GM12878 (cell line): ENCODE results near the gene CWC27.

ENCODE experiments used
- MEF2A ChIP-seq: IDR thresholded peaks from 2 replicates; pipeline ENCODE4 v1.6.1; 2011; ENCODE audit warnings: low read depth, mild to moderate bottlenecking, low read length, moderate library complexity; ENCODE audit not compliant: insufficient read depth
- MYB ChIP-seq: fragments of 150-350 bp; IDR thresholded peaks from 2 replicates; pipeline ENCODE4 v1.6.1; 2014; ENCODE audit warnings: mild to moderate bottlenecking, low read depth, low read length, borderline replicate concordance
- MYC ChIP-seq: IDR thresholded peaks from 2 replicates; pipeline ENCODE4 v1.6.1; 2011; ENCODE audit warnings: mild to moderate bottlenecking, low read length, moderate library complexity, inconsistent platforms; ENCODE audit not compliant: insufficient read depth, insufficient replicate concordance, insufficient read length, severe bottlenecking
- PML ChIP-seq: IDR thresholded peaks from 2 replicates; pipeline ENCODE4 v1.6.1; 2012; ENCODE audit warnings: low read length, inconsistent platforms
- RAD21 ChIP-seq: IDR thresholded peaks from 2 replicates; pipeline ENCODE4 v1.6.1; 2011; ENCODE audit warnings: mild to moderate bottlenecking, low read depth, low read length, moderate library complexity; ENCODE audit not compliant: insufficient read depth
- SMARCA5 ChIP-seq: fragments of 450-650 bp; IDR thresholded peaks from 2 replicates; pipeline ENCODE4 v1.6.1; 2017; ENCODE audit warnings: mild to moderate bottlenecking
- TF ChIP-seq, protein P1 (sequence below), 3 experiments: IDR thresholded peaks in 2 of 3; conservative IDR thresholded peaks in 1 of 3; 2 replicates each; pipeline ENCODE4 v1.5.1; 2011; ENCODE audit warnings: low read depth in 3 of 3, low read length in 3 of 3, mild to moderate bottlenecking in 3 of 3, control low read depth in 2 of 3, moderate library complexity in 2 of 3, inconsistent platforms in 1 of 3, mixed read lengths in 1 of 3; ENCODE audit not compliant: control insufficient read depth in 2 of 3, insufficient read depth in 1 of 3; ENCODE audit errors: extremely low read depth in 1 of 3
- TF ChIP-seq, protein P2 (sequence below): IDR thresholded peaks from 2 replicates; pipeline ENCODE4 v1.6.1; 2012; ENCODE audit warnings: low read depth, low read length, improper control_type of control experiment

DNA sequence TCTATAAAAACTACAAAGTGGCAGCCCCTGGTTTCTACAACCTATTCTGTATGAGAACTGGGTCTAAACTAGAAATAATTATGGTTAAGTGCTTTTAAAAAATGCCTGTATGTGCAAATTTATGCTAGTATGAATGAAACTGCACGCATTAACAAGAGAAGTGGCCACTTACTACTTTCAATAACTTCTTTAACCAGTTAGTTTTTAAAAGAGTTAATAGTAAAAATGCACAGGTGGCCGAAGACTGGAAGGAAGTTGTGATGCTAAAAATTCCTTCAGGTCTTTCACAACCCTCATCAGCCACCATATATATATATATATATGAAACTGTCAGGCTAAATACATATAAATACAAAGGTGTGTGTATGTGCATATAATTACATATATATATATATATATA lies 41.6 kb upstream of the CWC27 start:
- TF ChIP-seq MYC (no peak), RAD21 (no peak), MYB (no peak), PML (no peak), SMARCA5 (no peak), MEF2A (no peak)
- TF ChIP-seq, protein P1, sequence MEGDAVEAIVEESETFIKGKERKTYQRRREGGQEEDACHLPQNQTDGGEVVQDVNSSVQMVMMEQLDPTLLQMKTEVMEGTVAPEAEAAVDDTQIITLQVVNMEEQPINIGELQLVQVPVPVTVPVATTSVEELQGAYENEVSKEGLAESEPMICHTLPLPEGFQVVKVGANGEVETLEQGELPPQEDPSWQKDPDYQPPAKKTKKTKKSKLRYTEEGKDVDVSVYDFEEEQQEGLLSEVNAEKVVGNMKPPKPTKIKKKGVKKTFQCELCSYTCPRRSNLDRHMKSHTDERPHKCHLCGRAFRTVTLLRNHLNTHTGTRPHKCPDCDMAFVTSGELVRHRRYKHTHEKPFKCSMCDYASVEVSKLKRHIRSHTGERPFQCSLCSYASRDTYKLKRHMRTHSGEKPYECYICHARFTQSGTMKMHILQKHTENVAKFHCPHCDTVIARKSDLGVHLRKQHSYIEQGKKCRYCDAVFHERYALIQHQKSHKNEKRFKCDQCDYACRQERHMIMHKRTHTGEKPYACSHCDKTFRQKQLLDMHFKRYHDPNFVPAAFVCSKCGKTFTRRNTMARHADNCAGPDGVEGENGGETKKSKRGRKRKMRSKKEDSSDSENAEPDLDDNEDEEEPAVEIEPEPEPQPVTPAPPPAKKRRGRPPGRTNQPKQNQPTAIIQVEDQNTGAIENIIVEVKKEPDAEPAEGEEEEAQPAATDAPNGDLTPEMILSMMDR (IDR thresholded peaks at IDR 0.05 in 2 of 3, conservative IDR thresholded peaks at IDR 0.05 in 1 of 3; ENCODE audit: control insufficient read depth in 2 of 3, extremely low read depth in 1 of 3, insufficient read depth in 1 of 3, low read depth in 3 of 3, low read length in 3 of 3), result no peak
- TF ChIP-seq, protein P2, sequence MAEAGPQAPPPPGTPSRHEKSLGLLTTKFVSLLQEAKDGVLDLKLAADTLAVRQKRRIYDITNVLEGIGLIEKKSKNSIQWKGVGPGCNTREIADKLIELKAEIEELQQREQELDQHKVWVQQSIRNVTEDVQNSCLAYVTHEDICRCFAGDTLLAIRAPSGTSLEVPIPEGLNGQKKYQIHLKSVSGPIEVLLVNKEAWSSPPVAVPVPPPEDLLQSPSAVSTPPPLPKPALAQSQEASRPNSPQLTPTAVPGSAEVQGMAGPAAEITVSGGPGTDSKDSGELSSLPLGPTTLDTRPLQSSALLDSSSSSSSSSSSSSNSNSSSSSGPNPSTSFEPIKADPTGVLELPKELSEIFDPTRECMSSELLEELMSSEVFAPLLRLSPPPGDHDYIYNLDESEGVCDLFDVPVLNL, result no peak
